ENCODE results near the gene IYD. TPM values are rescaled to one million over a fixed set of nuclear protein-coding genes. Genes with fewer than 3 reads are reported as not detected.

Gene IYD
- total RNA-seq, 4 donors from 2014 or later, result 0.83 to 57.0 (median 36.8) TPM

- Histone ChIP-seq H3K27ac (no peak overlapping the region), H3K36me3 (no peaks in the 10 kb centered on the region), H3K27me3 (no peaks in the 10 kb centered on the region), H3K9me3 (no peaks in the 10 kb centered on the region), H3K4me1 (no peaks in the 10 kb centered on the region), H3K4me3 (no peak overlapping the region)
- no peak for TF ChIP-seq POLR2A (IDR thresholded peaks at IDR 0.05)
- no peak for TF ChIP-seq CTCF (IDR thresholded peaks at IDR 0.05)
- no peak for DNase-seq
Observed at GRCh38 chr6:150325066-150325772, 43.6 kb upstream of the IYD start.

- Histone ChIP-seq H3K27me3 (no peaks in the 10 kb centered on the region), H3K27ac (no peak overlapping the region), H3K4me3 (no peak overlapping the region), H3K4me1 (no peaks in the 10 kb centered on the region), H3K9me3 (no peaks in the 10 kb centered on the region), H3K36me3 (no peaks in the 10 kb centered on the region)
- no peak for DNase-seq
- TF ChIP-seq POLR2A (IDR thresholded peaks at IDR 0.05), result no peak
Observed at GRCh38 chr6:150327117-150327774, 41.6 kb upstream of the IYD start.

GRCh38 chr6:150328744-150329405 is 39.9 kb upstream of the IYD start:
- DNase-seq, result no peak
- Histone ChIP-seq H3K9me3 (no peaks in the 10 kb centered on the region), H3K36me3 (no peaks in the 10 kb centered on the region), H3K27me3 (no peaks in the 10 kb centered on the region), H3K27ac (no peak overlapping the region), H3K4me3 (no peak overlapping the region), H3K4me1 (no peaks in the 10 kb centered on the region)
- TF ChIP-seq POLR2A (IDR thresholded peaks at IDR 0.05), result no peak
- TF ChIP-seq CTCF (IDR thresholded peaks at IDR 0.05), result no peak

- Histone ChIP-seq H3K9me3 (no peaks in the 10 kb centered on the region), H3K4me3 (no peak overlapping the region), H3K27me3 (no peaks in the 10 kb centered on the region), H3K4me1 (no peaks in the 10 kb centered on the region), H3K36me3 (no peaks in the 10 kb centered on the region), H3K27ac (no peak overlapping the region)
- no peak for DNase-seq
- TF ChIP-seq POLR2A (IDR thresholded peaks at IDR 0.05) (no peak), CTCF (IDR thresholded peaks at IDR 0.05) (no peak)
Observed at GRCh38 chr6:150331344-150331743, 37.5 kb upstream of the IYD start.

DNA sequence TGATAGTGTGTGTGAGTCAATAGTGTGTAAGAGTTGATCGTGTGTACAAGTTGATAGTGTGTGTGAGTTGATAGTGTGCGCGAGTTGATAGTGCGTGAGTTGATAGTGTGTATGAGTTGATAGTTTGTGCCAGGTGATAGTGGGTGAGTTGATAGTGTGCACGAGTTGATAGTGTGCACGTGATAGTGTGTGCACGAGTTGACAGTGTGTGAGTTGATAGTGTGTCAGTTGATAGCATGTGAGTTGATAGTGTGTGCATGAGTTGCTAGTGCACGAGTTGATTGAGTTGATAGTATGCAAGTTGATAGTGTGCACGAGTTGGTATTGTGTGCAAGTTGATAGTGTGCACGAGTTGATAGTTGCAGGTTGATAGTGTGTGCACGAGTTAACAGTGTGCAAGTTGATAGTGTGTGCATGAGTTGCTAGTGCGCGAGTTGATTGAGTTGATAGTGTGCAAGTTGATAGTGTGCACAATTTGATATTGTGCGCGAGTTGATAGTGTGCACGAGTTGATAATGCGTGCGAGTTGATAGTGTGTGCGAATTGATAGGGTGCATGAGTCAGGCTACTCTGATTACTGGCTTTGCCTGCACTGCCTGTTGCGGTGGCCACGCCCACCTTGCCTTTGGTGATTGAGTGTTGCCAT is 35.8 kb upstream of the IYD start:
- no peak overlapping the region for H3K27ac ChIP-seq
- DNase-seq, result no peak
- no peaks in the 10 kb centered on the region for H3K36me3 ChIP-seq
- H3K4me3 ChIP-seq, result no peak overlapping the region
- no peak for TF ChIP-seq CTCF (IDR thresholded peaks at IDR 0.05)
- TF ChIP-seq POLR2A (IDR thresholded peaks at IDR 0.05), result no peak
- no peaks in the 10 kb centered on the region for H3K4me1 ChIP-seq
- no peaks in the 10 kb centered on the region for H3K9me3 ChIP-seq
- H3K27me3 ChIP-seq, result no peaks in the 10 kb centered on the region

DNA sequence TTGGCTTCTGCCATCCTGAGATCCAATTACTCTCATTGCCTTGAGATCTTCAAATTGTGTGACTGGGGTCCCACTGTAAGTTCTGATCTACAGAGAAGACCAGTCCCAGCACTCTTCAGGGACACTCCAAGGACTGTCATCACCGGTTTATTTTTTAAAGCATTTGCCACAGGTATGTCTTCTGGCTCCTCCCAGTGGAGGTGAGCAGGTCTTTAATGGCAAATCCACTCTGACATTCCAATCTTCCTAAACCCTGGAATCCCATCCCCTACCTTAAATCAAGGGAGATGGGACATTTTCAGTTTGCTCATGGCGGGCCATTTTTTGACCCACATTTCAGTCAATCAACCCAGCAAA is 35.2 kb upstream of the IYD start:
- TF ChIP-seq POLR2A (IDR thresholded peaks at IDR 0.05) (no peak), CTCF (IDR thresholded peaks at IDR 0.05) (no peak)
- no peaks in the 10 kb centered on the region for H3K4me1 ChIP-seq
- no peak for DNase-seq
- no peaks in the 10 kb centered on the region for H3K27me3 ChIP-seq
- no peaks in the 10 kb centered on the region for H3K36me3 ChIP-seq
- no peaks in the 10 kb centered on the region for H3K9me3 ChIP-seq
- no peak overlapping the region for H3K4me3 ChIP-seq
- no peak overlapping the region for H3K27ac ChIP-seq
